Endodermal cell (in vitro differentiated cells): ENCODE results near the gene RHOT2. TPM values are rescaled to one million over a fixed set of nuclear protein-coding genes. Genes with fewer than 3 reads are reported as not detected.

ENCODE experiments used
- DNase-seq: peaks from one replicate; pipeline ENCODE4 v3.0.0-alpha.2; 2017
- H3K27ac ChIP-seq: 2 replicates; pipeline ENCODE4 v1.5.1; 2013; ENCODE audit warnings: mild to moderate bottlenecking, low read depth, low read length, moderate library complexity
- H3K27me3 ChIP-seq: 2 replicates; pipeline ENCODE4 v1.6.1; 2013; ENCODE audit warnings: mild to moderate bottlenecking, low read length, moderate library complexity; ENCODE audit not compliant: insufficient read depth, control insufficient read depth, poor library complexity, severe bottlenecking
- H3K36me3 ChIP-seq: 2 replicates; pipeline ENCODE4 v1.7.0; 2013; ENCODE audit warnings: mild to moderate bottlenecking, low read length, moderate library complexity; ENCODE audit not compliant: control insufficient read depth, insufficient read depth
- H3K4me1 ChIP-seq: one replicate; pipeline ENCODE4 v1.7.0; 2013; ENCODE audit warnings: low read length; ENCODE audit not compliant: control insufficient read depth, insufficient read depth
- H3K4me3 ChIP-seq: 2 replicates; pipeline ENCODE4 v1.5.1; 2013; ENCODE audit warnings: mild to moderate bottlenecking, low read length, moderate library complexity
- H3K9ac ChIP-seq: 2 replicates; pipeline ENCODE4 v1.6.1; 2013; ENCODE audit warnings: mild to moderate bottlenecking, low read length, moderate library complexity; ENCODE audit not compliant: poor library complexity, severe bottlenecking; ENCODE audit errors: extremely low read depth
- H3K9me3 ChIP-seq: 2 replicates; pipeline ENCODE4 v1.6.1; 2013; ENCODE audit warnings: mild to moderate bottlenecking, low read length, moderate library complexity; ENCODE audit not compliant: control insufficient read depth
- H3K27ac Mint-ChIP-seq: 2 replicates; pipeline ENCODE4 v1.8.0; 2020; ENCODE audit warnings: mixed read lengths
- H3K27me3 Mint-ChIP-seq: 2 replicates; pipeline ENCODE4 v1.8.0; 2021; ENCODE audit warnings: mild to moderate bottlenecking, mixed read lengths; ENCODE audit not compliant: insufficient read depth
- H3K36me3 Mint-ChIP-seq: 2 replicates; pipeline ENCODE4 v1.8.0; 2020; ENCODE audit warnings: low read depth, mixed read lengths
- H3K4me1 Mint-ChIP-seq: 2 replicates; pipeline ENCODE4 v1.8.0; 2020; ENCODE audit warnings: mixed read lengths
- H3K4me3 Mint-ChIP-seq: 2 replicates; pipeline ENCODE4 v1.8.0; 2020; ENCODE audit warnings: mild to moderate bottlenecking, moderate library complexity, mixed read lengths
- H3K9me3 Mint-ChIP-seq: 2 replicates; pipeline ENCODE4 v1.8.0; 2020; ENCODE audit warnings: mild to moderate bottlenecking, mixed read lengths
- CTCF ChIP-seq: fragments of 200-600 bp; sonication (generic); conservative IDR thresholded peaks from 2 replicates; pipeline ENCODE4 v1.5.0; 2021; ENCODE audit warnings: antibody characterized with exemption, mild to moderate bottlenecking
- WGBS, 2 experiments: methylation state at CpG; one replicate each; pipeline versions ENCODE4 v1.1.5 to v1.1.7; 2013; ENCODE audit warnings: missing lambda C conversion rate in 2 of 2, mixed read lengths in 1 of 2; ENCODE audit not compliant: insufficient coverage in 1 of 2, insufficient read length in 1 of 2; 5-methylcytosine and 5-hydroxymethylcytosine counted together
- total RNA-seq, 2 donors: library from RNA; stranded (reverse); fragmentation: NEBNext Ultra II Directional in 1 of 2; extraction: Animal tissue kit (Norgen Biotek cat#: 25700) in 1 of 2; gene quantifications; 2 replicates in 1 of 2; 3 replicates in 1 of 2; pipeline ENCODE4 v1.2.1, GENCODE V29; 2021

Gene RHOT2
- total RNA-seq, 2 donors from 2014 or later, result 180 to 193 TPM

GRCh38 chr16:679814-680624 is 12.1 kb downstream of the RHOT2 start, which contains the start of gene STUB1:
Gene STUB1 (plus strand): TSS chr16:680410. CDS start chr16:680526, 116 bp downstream.
- H3K27me3 Mint-ChIP-seq, result no peaks in the 10 kb centered on the region
- no peak for TF ChIP-seq CTCF
- Histone ChIP-seq H3K9me3 (no peaks in the 10 kb centered on the region), H3K9ac (peak within 1 kb of the TSS; percentile 76), H3K27me3 (no peaks in the 10 kb centered on the region), H3K36me3 (peaks cover 24% of the 10 kb centered on the region), H3K27ac (peak within 1 kb of the TSS; percentile 70), H3K4me1 (peaks cover 18% of the 10 kb centered on the region), H3K4me3 (peak within 1 kb of the TSS; percentile 91)
- H3K4me3 Mint-ChIP-seq, result peak within 1 kb of the TSS; percentile 73
- peak within 1 kb of the TSS; percentile 91 for H3K27ac Mint-ChIP-seq
- H3K36me3 Mint-ChIP-seq, result peaks cover 19% of the 10 kb centered on the region
- DNase-seq, result peak; percentile 99
- WGBS, 2 experiments, result 0 to 1% methylated on average over 24 to 87 of the region's 91 CpGs
- peaks cover 19% of the 10 kb centered on the region for H3K4me1 Mint-ChIP-seq
- no peaks in the 10 kb centered on the region for H3K9me3 Mint-ChIP-seq

GRCh38 chr16:680625-680945 is 12.7 kb downstream of the RHOT2 start:
- WGBS, 2 experiments, result 0% methylated on average over 12 to 38 of the region's 38 CpGs
- peak; percentile 63 for DNase-seq
- no peaks in the 10 kb centered on the region for H3K27me3 Mint-ChIP-seq
- H3K4me1 Mint-ChIP-seq, result peaks cover 17% of the 10 kb centered on the region
- H3K9me3 Mint-ChIP-seq, result no peaks in the 10 kb centered on the region
- H3K9ac ChIP-seq, result peak overlapping the region; percentile 76
- peak overlapping the region; percentile 91 for H3K4me3 ChIP-seq
- H3K27ac Mint-ChIP-seq, result peak overlapping the region; percentile 48
- peaks cover 22% of the 10 kb centered on the region for H3K36me3 Mint-ChIP-seq
- peak overlapping the region; percentile 73 for H3K4me3 Mint-ChIP-seq
- no peaks in the 10 kb centered on the region for H3K27me3 ChIP-seq
- no peaks in the 10 kb centered on the region for H3K9me3 ChIP-seq
- peaks cover 27% of the 10 kb centered on the region for H3K36me3 ChIP-seq
- no peak for TF ChIP-seq CTCF
- peak overlapping the region; percentile 17 for H3K27ac ChIP-seq
- peaks cover 18% of the 10 kb centered on the region for H3K4me1 ChIP-seq

- Histone ChIP-seq H3K9ac (peak overlapping the region; percentile 76), H3K4me3 (peak overlapping the region; percentile 91), H3K36me3 (peaks cover 30% of the 10 kb centered on the region), H3K9me3 (no peaks in the 10 kb centered on the region), H3K4me1 (peaks cover 18% of the 10 kb centered on the region), H3K27me3 (no peaks in the 10 kb centered on the region), H3K27ac (peak overlapping the region; percentile 17)
- peak; percentile 21 for TF ChIP-seq CTCF
- Mint-ChIP-seq H3K9me3 (no peaks in the 10 kb centered on the region), H3K4me3 (peak overlapping the region; percentile 73), H3K27me3 (no peaks in the 10 kb centered on the region), H3K27ac (peak overlapping the region; percentile 48), H3K36me3 (peaks cover 28% of the 10 kb centered on the region), H3K4me1 (peaks cover 17% of the 10 kb centered on the region)
- 64 to 76% methylated on average over 35 to 44 of the region's 44 CpGs for WGBS, 2 experiments
- DNase-seq, result peak; percentile 73
Observed at GRCh38 chr16:680967-681745, 13.2 kb downstream of the RHOT2 start.
